Neural cell (in vitro differentiated cells): ENCODE measurements around the gene NRCAM. TPM values are rescaled to one million over a fixed set of nuclear protein-coding genes. Genes with fewer than 3 reads are reported as not detected.

Experiments used
- H2AFZ ChIP-seq: fragments of 200-600, 300-800 bp; sonication (generic), shearing (Covaris generic); 2 replicates; pipeline ENCODE4 v1.6.0; 2014; ENCODE audit warnings: low read depth, mild to moderate bottlenecking, antibody characterized with exemption, low read length, moderate library complexity
- H3F3A ChIP-seq: fragments of 200-600 bp; shearing (Covaris generic); 2 replicates; pipeline ENCODE4 v1.6.1; 2016; ENCODE audit warnings: mild to moderate bottlenecking, moderate library complexity, mixed read lengths, antibody characterized with exemption, low read length; ENCODE audit not compliant: insufficient read depth, poor library complexity, severe bottlenecking
- H3K27ac ChIP-seq: fragments of 200-600, 300-800 bp; sonication (generic), shearing (Covaris generic); 2 replicates; pipeline ENCODE4 v1.5.1; 2014; ENCODE audit warnings: mild to moderate bottlenecking, low read length, moderate library complexity
- H3K27me3 ChIP-seq: fragments of 300-800, 200-600 bp; sonication (generic), shearing (Covaris generic); 2 replicates; pipeline ENCODE4 v1.6.0; 2014; ENCODE audit warnings: mild to moderate bottlenecking, low read depth, low read length, moderate library complexity; ENCODE audit not compliant: insufficient read depth
- H3K36me3 ChIP-seq: fragments of 300-800, 200-600 bp; sonication (generic), shearing (Covaris generic); 2 replicates; pipeline ENCODE4 v1.5.1; 2014; ENCODE audit warnings: mild to moderate bottlenecking, antibody characterized with exemption, low read length, moderate library complexity; ENCODE audit not compliant: insufficient read depth
- H3K4me2 ChIP-seq: fragments of 300-800, 200-600 bp; sonication (generic), shearing (Covaris generic); 2 replicates; pipeline ENCODE4 v1.6.0; 2014; ENCODE audit warnings: mild to moderate bottlenecking, low read length
- H3K4me3 ChIP-seq: fragments of 300-800, 200-600 bp; sonication (generic), shearing (Covaris generic); 2 replicates; pipeline ENCODE4 v1.5.1; 2014; ENCODE audit warnings: mild to moderate bottlenecking, low read length, moderate library complexity
- H3K79me2 ChIP-seq: fragments of 200-600 bp; shearing (Covaris generic); replicated peaks from 2 replicates; pipeline ENCODE4 v1.6.0; 2014; ENCODE audit warnings: mild to moderate bottlenecking, low read length, moderate library complexity; ENCODE audit not compliant: insufficient read depth
- H3K9ac ChIP-seq: fragments of 300-800, 200-600 bp; sonication (generic), shearing (Covaris generic); 2 replicates; pipeline ENCODE4 v1.6.1; 2016; ENCODE audit warnings: mild to moderate bottlenecking, low read length, mixed read lengths
- H3K9me2 ChIP-seq: fragments of 200-600 bp; shearing (Covaris generic); 2 replicates; pipeline ENCODE4 v1.6.1; 2016; ENCODE audit warnings: mild to moderate bottlenecking, low read length, mixed read lengths; ENCODE audit not compliant: insufficient read depth
- H3K9me3 ChIP-seq: fragments of 200-600, 300-800 bp; sonication (generic), shearing (Covaris generic); 2 replicates; pipeline ENCODE4 v1.6.1; 2016; ENCODE audit warnings: mild to moderate bottlenecking, mixed run types, low read length, moderate library complexity, mixed read lengths
- H4K20me1 ChIP-seq: fragments of 200-600 bp; shearing (Covaris generic); 2 replicates; pipeline ENCODE4 v1.6.1; 2016; ENCODE audit warnings: mild to moderate bottlenecking, mixed run types; ENCODE audit not compliant: insufficient read depth
- CTCF ChIP-seq: fragments of 450-650 bp; IDR thresholded peaks from 2 replicates; pipeline ENCODE4 v1.5.1; 2014; ENCODE audit warnings: antibody characterized with exemption, mild to moderate bottlenecking, moderate library complexity; ENCODE audit not compliant: poor library complexity, severe bottlenecking
- EP300 ChIP-seq: fragments of 450-650 bp; conservative IDR thresholded peaks from 2 replicates; pipeline ENCODE4 v1.6.1; 2014; ENCODE audit warnings: antibody characterized with exemption, mild to moderate bottlenecking, moderate library complexity; ENCODE audit not compliant: poor library complexity, severe bottlenecking
- EZH2 ChIP-seq: fragments of 200-600, 300-800 bp; shearing (Covaris generic), sonication (generic); IDR thresholded peaks from 2 replicates; pipeline ENCODE4 v1.6.1; 2014; ENCODE audit warnings: antibody characterized with exemption, low read length, borderline replicate concordance, mild to moderate bottlenecking; ENCODE audit not compliant: insufficient read depth, poor library complexity, severe bottlenecking
- RAD21 ChIP-seq: fragments of 450-650 bp; conservative IDR thresholded peaks from 2 replicates; pipeline ENCODE4 v1.6.1; 2014; ENCODE audit warnings: antibody characterized with exemption, mild to moderate bottlenecking, moderate library complexity
- SMC3 ChIP-seq: fragments of 450-650 bp; conservative IDR thresholded peaks from 2 replicates; pipeline ENCODE4 v1.6.1; 2014; ENCODE audit warnings: antibody characterized with exemption, mild to moderate bottlenecking, moderate library complexity; ENCODE audit not compliant: poor library complexity
- TAF1 ChIP-seq: IDR thresholded peaks from 2 replicates; pipeline ENCODE4 v1.6.1; 2012; ENCODE audit warnings: low read depth
- polyA plus RNA-seq: library from polyadenylated mRNA; depleted of rRNA; stranded (reverse); fragments of >200 nt; gene quantifications from 2 replicates; pipeline ENCODE4 v1.2.3, GENCODE V29; 2014
- TF ChIP-seq, protein P1 (sequence below): IDR thresholded peaks from 2 replicates; pipeline ENCODE4 v1.6.1; 2012; ENCODE audit warnings: borderline replicate concordance

The NRCAM gene
- polyA plus RNA-seq, 1 donor from 2014 or later = 90.9 TPM

GRCh38 chr7:108294595-108294994, 161.6 kb downstream of the NRCAM start:
- TF ChIP-seq, protein P1, sequence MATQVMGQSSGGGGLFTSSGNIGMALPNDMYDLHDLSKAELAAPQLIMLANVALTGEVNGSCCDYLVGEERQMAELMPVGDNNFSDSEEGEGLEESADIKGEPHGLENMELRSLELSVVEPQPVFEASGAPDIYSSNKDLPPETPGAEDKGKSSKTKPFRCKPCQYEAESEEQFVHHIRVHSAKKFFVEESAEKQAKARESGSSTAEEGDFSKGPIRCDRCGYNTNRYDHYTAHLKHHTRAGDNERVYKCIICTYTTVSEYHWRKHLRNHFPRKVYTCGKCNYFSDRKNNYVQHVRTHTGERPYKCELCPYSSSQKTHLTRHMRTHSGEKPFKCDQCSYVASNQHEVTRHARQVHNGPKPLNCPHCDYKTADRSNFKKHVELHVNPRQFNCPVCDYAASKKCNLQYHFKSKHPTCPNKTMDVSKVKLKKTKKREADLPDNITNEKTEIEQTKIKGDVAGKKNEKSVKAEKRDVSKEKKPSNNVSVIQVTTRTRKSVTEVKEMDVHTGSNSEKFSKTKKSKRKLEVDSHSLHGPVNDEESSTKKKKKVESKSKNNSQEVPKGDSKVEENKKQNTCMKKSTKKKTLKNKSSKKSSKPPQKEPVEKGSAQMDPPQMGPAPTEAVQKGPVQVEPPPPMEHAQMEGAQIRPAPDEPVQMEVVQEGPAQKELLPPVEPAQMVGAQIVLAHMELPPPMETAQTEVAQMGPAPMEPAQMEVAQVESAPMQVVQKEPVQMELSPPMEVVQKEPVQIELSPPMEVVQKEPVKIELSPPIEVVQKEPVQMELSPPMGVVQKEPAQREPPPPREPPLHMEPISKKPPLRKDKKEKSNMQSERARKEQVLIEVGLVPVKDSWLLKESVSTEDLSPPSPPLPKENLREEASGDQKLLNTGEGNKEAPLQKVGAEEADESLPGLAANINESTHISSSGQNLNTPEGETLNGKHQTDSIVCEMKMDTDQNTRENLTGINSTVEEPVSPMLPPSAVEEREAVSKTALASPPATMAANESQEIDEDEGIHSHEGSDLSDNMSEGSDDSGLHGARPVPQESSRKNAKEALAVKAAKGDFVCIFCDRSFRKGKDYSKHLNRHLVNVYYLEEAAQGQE = no peak
- TF ChIP-seq EP300 (no peak), TAF1 (no peak)
- Histone ChIP-seq H4K20me1 (no peaks in the 10 kb centered on the region), H3K9me2 (no peaks in the 10 kb centered on the region), H3K79me2 (peaks cover 2% of the 10 kb centered on the region), H3K36me3 (no peaks in the 10 kb centered on the region), H3K27ac (no peak overlapping the region), H3K9ac (no peak overlapping the region), H3K4me2 (no peak overlapping the region), H3K9me3 (no peaks in the 10 kb centered on the region), H3F3A (no peaks in the 10 kb centered on the region), H3K27me3 (no peaks in the 10 kb centered on the region), H2AFZ (no peak overlapping the region), H3K4me3 (no peak overlapping the region)

DNA sequence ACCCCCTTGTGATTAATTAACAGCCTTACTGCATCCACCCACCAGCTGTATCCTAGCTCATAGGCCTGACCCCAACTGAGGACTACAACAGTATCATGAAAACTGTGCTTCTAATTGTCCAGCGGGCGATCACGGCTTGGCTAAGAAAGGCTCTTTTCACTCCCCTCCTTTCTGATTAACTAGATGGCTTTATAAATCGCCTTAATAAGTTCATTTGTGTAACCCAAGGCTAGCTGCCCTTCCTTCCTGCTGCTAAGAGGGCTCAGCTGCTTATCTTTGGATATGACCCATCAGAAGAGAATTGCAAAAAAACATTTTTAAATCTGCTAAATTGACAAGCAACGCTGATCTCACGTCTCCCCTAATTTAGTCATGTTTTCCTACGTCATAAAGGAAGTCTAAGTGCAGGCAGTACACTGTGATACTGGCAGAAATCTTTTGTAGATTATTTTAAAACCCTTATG, 163.1 kb downstream of the NRCAM start:
- no peaks in the 10 kb centered on the region for H3K9me2 ChIP-seq
- no peaks in the 10 kb centered on the region for H4K20me1 ChIP-seq
- H3K79me2 ChIP-seq = peaks cover 4% of the 10 kb centered on the region
- H2AFZ ChIP-seq = no peak overlapping the region
- H3K9me3 ChIP-seq = no peaks in the 10 kb centered on the region
- H3K27ac ChIP-seq = no peak overlapping the region
- no peak overlapping the region for H3K4me3 ChIP-seq
- no peaks in the 10 kb centered on the region for H3F3A ChIP-seq
- H3K27me3 ChIP-seq = no peaks in the 10 kb centered on the region
- no peaks in the 10 kb centered on the region for H3K36me3 ChIP-seq
- no peak overlapping the region for H3K9ac ChIP-seq
- TF ChIP-seq CTCF = no peak
- no peak for TF ChIP-seq EZH2
- TF ChIP-seq EP300 = no peak
- TF ChIP-seq RAD21 = no peak
- TF ChIP-seq, protein P1 = no peak
- no peak for TF ChIP-seq TAF1
- no peak for TF ChIP-seq SMC3
- H3K4me2 ChIP-seq = no peak overlapping the region
